HG03095 (cell line): ENCODE data around the gene SH3RF2.
"Not testable (repeated sequence)": the region's sequence is repeated elsewhere in the genome, so short reads cannot be mapped to it uniquely, and the experiment has no call there.

Source experiments
- ATAC-seq: cut with Tn5 transposase; IDR thresholded peaks from one replicate; pipeline ENCODE4 v1.9.1; 2021; ENCODE audit warnings: moderate library complexity; ENCODE audit not compliant: unreplicated experiment

Gene SH3RF2

GRCh38 chr5:145948921-145949320, 12.5 kb downstream of the SH3RF2 start:
- ATAC-seq, result no peak

DNA sequence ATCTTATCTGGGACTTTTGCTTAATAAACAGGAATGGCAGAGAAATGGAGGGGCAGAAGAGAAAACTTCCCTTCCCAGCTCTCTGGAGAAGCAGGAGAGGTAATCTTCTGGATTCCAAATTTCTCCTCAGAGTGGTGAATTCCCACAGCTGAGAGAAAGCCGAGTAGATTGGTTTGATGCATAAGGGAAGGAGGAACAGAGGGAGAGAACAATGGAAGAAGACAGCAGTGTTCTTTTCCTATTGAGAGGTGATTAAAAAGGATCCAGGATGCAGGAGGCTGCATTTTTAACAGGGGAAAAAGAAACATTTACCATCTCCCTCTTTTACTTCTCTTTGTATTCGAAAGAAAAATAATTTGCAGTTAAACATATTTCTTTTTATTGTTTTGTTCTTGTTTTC, 13.1 kb downstream of the SH3RF2 start:
- ATAC-seq, result no peak

GRCh38 chr5:145951071-145951470, 14.7 kb downstream of the SH3RF2 start:
- no peak for ATAC-seq

GRCh38 chr5:145953202-145953601, 16.8 kb downstream of the SH3RF2 start:
- ATAC-seq, result no peak

GRCh38 chr5:145954140-145954539, 17.8 kb downstream of the SH3RF2 start:
- not testable (repeated sequence) for ATAC-seq

DNA sequence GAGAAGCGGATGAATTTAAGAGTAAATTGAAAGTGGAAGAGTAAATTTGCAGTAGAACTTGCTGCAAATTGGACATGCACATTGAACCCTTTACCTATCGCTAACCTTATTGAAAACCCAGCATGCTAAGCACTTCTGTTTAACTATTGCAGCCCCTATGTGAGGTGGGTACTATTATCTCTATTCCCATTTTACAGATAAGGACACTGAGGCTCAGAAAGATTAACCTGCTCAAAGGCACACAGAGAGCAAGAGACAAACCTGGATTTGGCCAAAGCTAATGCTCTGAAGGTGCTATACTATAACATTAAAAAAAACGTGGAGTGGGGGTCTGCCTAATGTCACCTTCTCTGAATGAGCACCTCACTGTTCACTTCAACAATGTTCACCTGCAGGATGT, 21.0 kb downstream of the SH3RF2 start:
- no peak for ATAC-seq

GRCh38 chr5:145958436-145958835, 22.1 kb downstream of the SH3RF2 start:
- ATAC-seq, result no peak

DNA sequence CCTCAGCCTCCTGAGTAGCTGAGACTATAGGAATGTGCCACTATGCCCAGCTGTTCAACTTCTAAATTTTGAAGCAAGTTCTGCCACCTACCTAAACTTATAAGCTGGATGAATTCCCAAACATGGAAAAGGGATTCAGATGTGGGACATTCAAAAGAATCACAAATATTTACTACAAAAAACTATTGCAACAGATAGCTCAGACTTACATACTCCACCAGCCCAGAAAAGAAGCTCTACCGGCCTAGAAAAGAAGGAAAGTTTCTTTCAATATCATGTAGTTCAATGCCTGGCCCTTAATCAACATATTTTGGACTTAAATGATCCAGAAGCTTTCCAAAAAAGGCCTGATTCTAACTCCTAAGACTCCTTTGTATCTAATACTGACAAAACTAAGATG, 23.8 kb downstream of the SH3RF2 start:
- no peak for ATAC-seq

- ATAC-seq, result no peak
These were observed 24.6 kb downstream of the SH3RF2 start for GRCh38 chr5:145960848-145961600.

GRCh38 chr5:145962001-145962400, 25.6 kb downstream of the SH3RF2 start:
- no peak for ATAC-seq

DNA sequence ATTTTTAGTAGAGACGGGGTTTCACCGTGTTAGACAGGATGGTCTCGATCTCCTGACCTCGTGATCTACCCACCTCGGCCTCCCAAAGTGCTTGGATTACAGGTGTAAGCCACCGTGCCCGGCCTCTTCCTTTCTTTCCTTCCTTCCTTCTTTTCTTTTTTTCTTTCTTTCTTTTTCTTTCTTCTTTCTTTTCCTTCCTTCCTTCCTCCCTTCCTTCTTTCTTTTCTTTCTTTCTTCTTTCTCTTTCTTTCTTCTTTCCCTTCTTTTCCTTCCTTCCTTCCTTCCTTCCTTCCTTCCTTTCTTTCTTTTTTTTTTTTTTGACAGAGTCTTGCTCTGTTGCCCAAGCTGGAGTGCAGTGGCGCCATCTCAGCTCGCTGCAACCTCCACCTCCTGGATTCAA, 27.6 kb downstream of the SH3RF2 start:
- ATAC-seq, result not testable (repeated sequence)

DNA sequence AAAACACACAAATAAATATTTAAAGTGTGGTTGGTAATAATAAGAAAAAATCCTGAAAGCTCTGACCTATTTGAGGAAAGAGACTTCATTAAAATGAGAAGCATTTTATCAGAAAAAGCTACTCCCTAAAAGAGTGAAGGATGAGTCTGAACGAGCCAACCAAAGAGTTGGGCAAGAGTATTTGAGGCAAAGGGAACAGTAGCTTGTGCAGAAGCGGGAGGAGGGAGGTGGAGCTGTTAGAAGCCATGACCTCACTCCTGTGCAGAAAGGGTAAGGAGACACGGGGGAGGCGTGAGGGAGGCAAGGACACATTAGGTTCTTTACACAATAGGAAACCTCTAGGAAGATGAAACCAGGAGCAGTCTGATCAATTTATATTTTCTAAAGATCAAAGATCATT, 29.4 kb downstream of the SH3RF2 start:
- ATAC-seq, result no peak

DNA sequence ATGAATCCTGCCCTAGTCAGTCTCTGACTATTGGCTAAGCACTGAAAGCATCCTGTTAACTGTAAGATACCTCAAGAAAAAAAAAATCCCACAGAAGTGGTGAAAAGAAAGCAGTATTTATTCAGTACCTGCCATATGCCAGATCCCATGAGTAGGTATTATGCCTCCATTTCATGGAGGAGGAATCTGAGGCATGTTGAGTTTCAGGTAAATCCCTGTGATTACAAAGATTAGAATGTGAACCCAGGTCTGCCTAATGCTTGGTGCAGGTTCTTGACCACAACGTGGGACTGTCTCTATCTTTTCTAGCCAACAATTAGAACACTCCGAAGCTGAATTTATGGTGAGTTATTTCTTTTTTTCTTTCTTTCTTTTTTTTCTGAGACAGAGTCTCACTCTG, 30.9 kb downstream of the SH3RF2 start:
- ATAC-seq, result no peak

GRCh38 chr5:145968970-145969713, 32.8 kb downstream of the SH3RF2 start:
- ATAC-seq, result no peak

DNA sequence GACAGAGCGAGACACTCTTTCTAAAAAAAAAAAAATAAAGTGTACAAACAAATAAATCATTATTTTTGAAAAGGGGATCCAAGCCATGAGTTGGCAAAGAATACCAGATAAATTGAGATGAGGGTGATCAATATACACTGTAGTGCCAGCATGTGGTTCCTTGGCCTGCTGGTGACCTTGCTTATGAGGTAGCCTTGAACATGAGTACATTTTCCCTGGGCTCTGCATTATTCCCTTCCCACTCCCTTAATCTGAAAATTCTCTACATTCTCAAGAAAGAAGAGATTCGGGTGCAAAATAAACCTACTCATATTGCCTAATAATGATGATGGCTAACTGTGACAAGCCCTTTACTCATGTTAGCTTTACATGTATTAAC, 33.3 kb downstream of the SH3RF2 start:
- no peak for ATAC-seq

GRCh38 chr5:145971108-145971507, 34.7 kb downstream of the SH3RF2 start:
- ATAC-seq, result no peak

GRCh38 chr5:145971701-145972100, 35.3 kb downstream of the SH3RF2 start:
- no peak for ATAC-seq

DNA sequence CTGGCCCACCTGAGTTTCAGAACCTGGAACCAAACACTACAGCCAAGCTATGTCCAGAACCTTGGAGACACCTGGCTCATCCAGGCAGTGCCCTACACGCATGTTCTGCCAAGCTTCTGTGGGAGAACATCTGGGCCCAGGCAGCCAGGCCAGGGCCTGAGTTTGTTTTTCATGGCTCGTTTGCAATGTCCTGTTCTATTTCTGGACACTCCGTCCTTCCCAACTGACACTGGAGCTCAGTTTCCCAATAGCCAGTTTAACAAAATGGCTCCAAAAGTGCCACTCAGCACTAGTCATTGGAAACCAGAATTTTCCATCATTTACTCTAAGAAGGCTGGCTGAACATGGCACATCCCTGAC, 38.6 kb downstream of the SH3RF2 start:
- no peak for ATAC-seq

DNA sequence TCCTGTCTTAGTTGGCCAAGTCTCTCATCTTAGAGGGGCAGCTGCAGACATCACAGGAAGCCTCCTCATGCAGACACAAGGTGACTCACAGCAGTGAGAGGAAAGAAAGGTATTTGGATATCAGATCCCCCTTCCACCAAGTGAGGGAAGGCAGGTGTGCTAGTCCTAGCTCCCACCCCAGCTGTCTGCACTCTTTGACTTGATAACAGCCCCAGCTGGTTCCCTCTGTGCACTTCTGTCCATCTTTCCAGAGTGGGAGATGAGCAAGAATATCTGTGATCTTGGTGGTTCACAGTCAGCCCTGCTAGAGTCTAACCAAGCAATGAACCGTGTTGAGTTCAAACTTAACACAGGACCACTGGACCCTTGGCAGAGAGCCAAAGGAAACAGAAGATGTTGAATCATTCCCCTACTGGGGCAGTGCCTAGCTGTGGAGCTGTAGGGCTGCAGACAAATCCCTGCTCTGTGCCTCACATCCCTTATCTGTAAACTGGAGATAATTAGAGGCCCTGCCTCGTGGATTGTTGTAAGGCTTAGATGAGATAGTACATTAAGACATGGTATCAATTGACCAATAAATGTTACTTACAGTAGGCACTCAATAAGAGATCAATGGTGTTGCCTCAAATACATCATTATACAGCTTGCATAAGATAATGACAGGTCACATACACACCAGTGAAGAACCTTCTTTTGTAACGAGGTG, 39.1 kb downstream of the SH3RF2 start:
- ATAC-seq, result no peak

GRCh38 chr5:145976431-145977155, 40.2 kb downstream of the SH3RF2 start:
- ATAC-seq, result peak; percentile 85

DNA sequence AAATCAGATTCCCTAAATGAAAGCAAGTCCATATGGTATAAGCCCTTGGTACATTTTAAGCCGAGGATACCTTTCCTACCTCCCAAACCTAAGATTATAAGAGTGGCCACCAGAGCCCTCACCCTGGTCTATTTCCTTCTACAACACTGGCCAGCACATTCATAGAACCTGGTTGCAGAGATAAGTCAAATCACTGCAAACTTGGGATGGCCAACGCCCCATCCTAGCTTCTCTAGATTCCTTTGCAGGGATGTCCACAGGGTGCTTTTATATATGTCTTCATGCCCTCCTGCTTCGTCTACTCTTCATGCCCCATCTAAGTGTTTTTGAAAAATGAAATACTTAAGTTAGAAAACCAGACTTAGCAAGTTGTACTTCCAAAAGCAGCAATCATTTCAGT, 41.8 kb downstream of the SH3RF2 start:
- ATAC-seq, result no peak
